AG04450 (cell line): ENCODE measurements around the gene C1orf105. TPM values are rescaled to one million over a fixed set of nuclear protein-coding genes. Genes with fewer than 3 reads are reported as not detected.

ENCODE experiments used
- CTCF ChIA-PET: fragments of 300-600, 350-600 bp; formaldehyde crosslinking; extraction: SDS; loops from one replicate; lab custom pipeline; 2022; ENCODE audit warnings: antibody characterized with exemption, inconsistent platforms; lab: Charles Lee
- POLR2A ChIA-PET: fragments of 350-600 bp; formaldehyde crosslinking; extraction: SDS; loops from one replicate; lab custom pipeline; 2021; ENCODE audit warnings: antibody characterized with exemption, inconsistent platforms; lab: Yijun Ruan, JAX
- DNase-seq: peaks from one replicate; pipeline ENCODE4 v3.0.0-alpha.2; 2011; ENCODE audit warnings: low read depth, low spot score
- H3K27ac ChIP-seq: one replicate; pipeline ENCODE4 v1.5.1; 2012; ENCODE audit warnings: low read depth, low read length, control low read depth
- H3K27me3 ChIP-seq: one replicate; pipeline ENCODE4 v1.6.0; 2012; ENCODE audit warnings: low read length; ENCODE audit not compliant: control insufficient read depth, insufficient read depth
- H3K4me3 ChIP-seq: 2 replicates; pipeline ENCODE4 v1.5.1; 2011; ENCODE audit warnings: mild to moderate bottlenecking, low read depth, low read length, control low read depth
- H3K9me3 ChIP-seq: 2 replicates; pipeline ENCODE4 v1.5.1; 2012; ENCODE audit warnings: low read length; ENCODE audit not compliant: control insufficient read depth, insufficient read depth
- CTCF ChIP-seq: IDR thresholded peaks from 2 replicates; pipeline ENCODE4 v1.5.1; 2011; ENCODE audit warnings: low read depth, low read length, control low read depth, inconsistent platforms
- polyA plus RNA-seq: library from polyadenylated mRNA; depleted of rRNA; stranded (reverse); fragments of >200 nt; gene quantifications from 2 replicates; pipeline ENCODE4 v1.2.3, GENCODE V29; 2011

C1orf105 gene
- polyA plus RNA-seq, 1 experiment = not detected

GRCh38 chr1:172394141-172394751 lies 26.2 kb upstream of the C1orf105 start:
- no peak overlapping the region for H3K4me3 ChIP-seq
- ChIA-PET CTCF (interaction anchor here (0.5 to 14.1 kb wide), 8 partner anchors 39 to 392 kb away, joined by 3 to 199 read pairs (median 4); no protein-coding TSS in a partner anchor), POLR2A (no interaction called here)
- TF ChIP-seq CTCF = no peak
- DNase-seq = no peak
- H3K27ac ChIP-seq = no peak overlapping the region
- no peaks in the 10 kb centered on the region for H3K9me3 ChIP-seq
- H3K27me3 ChIP-seq = no peaks in the 10 kb centered on the region

DNA sequence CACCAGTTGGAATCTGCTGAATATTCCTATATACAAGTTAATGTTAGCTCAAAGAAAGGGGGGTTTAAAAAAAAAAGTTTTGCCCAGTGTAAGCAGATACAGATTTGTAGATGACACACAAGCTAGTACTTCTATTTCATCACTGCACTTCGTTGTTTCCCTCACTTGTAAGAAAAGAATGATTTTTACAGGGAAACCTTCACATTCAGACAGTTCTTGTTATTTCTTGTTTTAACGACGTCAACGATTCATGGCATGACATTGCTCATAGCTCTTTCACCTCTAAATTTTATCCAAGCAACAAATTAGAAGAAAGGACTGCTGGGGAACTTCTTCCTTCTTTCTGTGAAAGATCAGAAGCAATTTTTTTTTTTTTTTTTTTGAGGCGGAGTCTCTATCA lies 25.7 kb upstream of the C1orf105 start:
- no peak for DNase-seq
- POLR2A ChIA-PET = no interaction called here
- CTCF ChIA-PET = interaction anchor here (0.5 to 14.1 kb wide), 9 partner anchors 8 to 392 kb away, joined by 3 to 199 read pairs (median 4); no protein-coding TSS in a partner anchor
- Histone ChIP-seq H3K27ac (no peak overlapping the region), H3K27me3 (no peaks in the 10 kb centered on the region), H3K4me3 (no peak overlapping the region), H3K9me3 (no peaks in the 10 kb centered on the region)
- TF ChIP-seq CTCF = no peak

DNA sequence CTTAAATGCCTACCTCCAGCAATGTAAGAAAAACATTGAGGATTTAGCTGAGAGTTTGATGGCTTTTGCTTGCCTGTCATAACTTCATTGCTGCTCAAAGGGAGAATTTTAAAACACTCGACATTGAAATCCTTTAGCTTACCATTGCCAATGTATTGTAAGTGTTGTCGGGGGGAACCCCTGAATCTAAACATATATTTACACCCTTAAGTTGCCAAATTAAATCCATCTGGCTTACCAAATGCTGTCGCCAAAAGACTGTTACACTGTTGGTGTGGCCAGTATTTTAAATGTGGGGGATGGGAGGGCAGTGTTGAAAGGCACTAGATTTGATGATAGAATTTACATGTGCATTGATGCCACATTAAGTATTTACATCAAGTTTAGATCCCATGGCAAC lies 24.9 kb upstream of the C1orf105 start:
- POLR2A ChIA-PET = no interaction called here
- TF ChIP-seq CTCF = no peak
- CTCF ChIA-PET = interaction anchor here (1.1 to 14.1 kb wide), 2 partner anchors 9 to 393 kb away, joined by 3 to 199 read pairs; no protein-coding TSS in a partner anchor

DNA sequence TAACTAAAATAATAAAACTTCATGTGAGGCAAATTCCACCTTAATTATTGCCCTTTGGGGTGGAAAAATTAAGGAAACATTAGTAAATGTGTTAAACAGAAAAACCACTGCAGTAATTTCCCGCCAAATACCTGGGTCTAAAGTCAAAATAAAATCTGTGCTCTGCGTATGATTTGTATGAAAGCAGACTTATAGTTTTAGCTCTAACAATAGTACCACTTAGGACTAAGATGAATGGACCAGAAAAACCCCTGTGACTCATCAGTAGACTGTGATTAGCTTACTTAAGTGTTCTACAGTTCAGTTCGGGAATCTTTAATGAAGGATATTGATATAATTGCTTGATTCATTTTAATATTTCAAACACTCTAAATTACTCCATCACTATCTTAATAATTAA lies 23.3 kb upstream of the C1orf105 start:
- H3K27ac ChIP-seq = no peak overlapping the region
- no peaks in the 10 kb centered on the region for H3K27me3 ChIP-seq
- ChIA-PET POLR2A (no interaction called here), CTCF (interaction anchor here (14.1 kb wide), 1 partner anchor 395 kb away, joined by 199 read pairs; no protein-coding TSS in a partner anchor)
- no peaks in the 10 kb centered on the region for H3K9me3 ChIP-seq
- no peak for DNase-seq
- TF ChIP-seq CTCF = no peak
- H3K4me3 ChIP-seq = no peak overlapping the region

More for the DNA sequence above, 24.9 kb upstream of the C1orf105 start:
- Histone ChIP-seq H3K4me3 (no peak overlapping the region), H3K27me3 (no peaks in the 10 kb centered on the region), H3K9me3 (no peaks in the 10 kb centered on the region), H3K27ac (no peak overlapping the region)
- DNase-seq = no peak

GRCh38 chr1:172397633-172398032 lies 22.9 kb upstream of the C1orf105 start:
- ChIA-PET CTCF (interaction anchor here (0.8 to 14.1 kb wide), 3 partner anchors 249 to 395 kb away, joined by 3 to 199 read pairs (median 16); no protein-coding TSS in a partner anchor), POLR2A (no interaction called here)
- H3K4me3 ChIP-seq = no peak overlapping the region
- DNase-seq = no peak
- TF ChIP-seq CTCF = no peak
- no peaks in the 10 kb centered on the region for H3K27me3 ChIP-seq
- no peaks in the 10 kb centered on the region for H3K9me3 ChIP-seq
- H3K27ac ChIP-seq = no peak overlapping the region
